HG02642 (cell line): ENCODE results near the gene TUBA3E.
"Not testable (repeated sequence)": the region's sequence is repeated elsewhere in the genome, so short reads cannot be mapped to it uniquely, and the experiment has no call there.

Source experiments
- ATAC-seq: cut with Tn5 transposase; IDR thresholded peaks from one replicate; pipeline ENCODE4 v1.9.1; 2021; ENCODE audit warnings: mild to moderate bottlenecking; ENCODE audit not compliant: unreplicated experiment, poor library complexity

Gene TUBA3E

DNA sequence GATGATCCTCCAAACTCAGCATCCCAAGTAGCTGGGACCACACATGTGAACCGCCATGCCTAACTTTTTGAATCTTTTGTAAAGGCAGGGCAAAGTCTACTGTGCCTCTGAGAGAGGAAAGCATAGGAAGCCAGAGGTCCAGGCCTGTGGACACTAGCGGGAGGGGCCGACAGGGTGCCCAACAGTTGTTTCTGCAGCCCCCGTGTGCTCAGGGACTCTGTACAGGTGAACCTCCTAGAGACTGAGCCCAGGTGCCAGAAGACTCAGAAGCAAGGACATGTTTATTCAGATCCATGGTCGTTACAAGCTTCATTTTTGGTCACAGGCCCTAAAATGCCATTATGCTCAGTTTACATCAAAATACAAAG is 47.1 kb downstream of the TUBA3E start:
- ATAC-seq, result not testable (repeated sequence)

DNA sequence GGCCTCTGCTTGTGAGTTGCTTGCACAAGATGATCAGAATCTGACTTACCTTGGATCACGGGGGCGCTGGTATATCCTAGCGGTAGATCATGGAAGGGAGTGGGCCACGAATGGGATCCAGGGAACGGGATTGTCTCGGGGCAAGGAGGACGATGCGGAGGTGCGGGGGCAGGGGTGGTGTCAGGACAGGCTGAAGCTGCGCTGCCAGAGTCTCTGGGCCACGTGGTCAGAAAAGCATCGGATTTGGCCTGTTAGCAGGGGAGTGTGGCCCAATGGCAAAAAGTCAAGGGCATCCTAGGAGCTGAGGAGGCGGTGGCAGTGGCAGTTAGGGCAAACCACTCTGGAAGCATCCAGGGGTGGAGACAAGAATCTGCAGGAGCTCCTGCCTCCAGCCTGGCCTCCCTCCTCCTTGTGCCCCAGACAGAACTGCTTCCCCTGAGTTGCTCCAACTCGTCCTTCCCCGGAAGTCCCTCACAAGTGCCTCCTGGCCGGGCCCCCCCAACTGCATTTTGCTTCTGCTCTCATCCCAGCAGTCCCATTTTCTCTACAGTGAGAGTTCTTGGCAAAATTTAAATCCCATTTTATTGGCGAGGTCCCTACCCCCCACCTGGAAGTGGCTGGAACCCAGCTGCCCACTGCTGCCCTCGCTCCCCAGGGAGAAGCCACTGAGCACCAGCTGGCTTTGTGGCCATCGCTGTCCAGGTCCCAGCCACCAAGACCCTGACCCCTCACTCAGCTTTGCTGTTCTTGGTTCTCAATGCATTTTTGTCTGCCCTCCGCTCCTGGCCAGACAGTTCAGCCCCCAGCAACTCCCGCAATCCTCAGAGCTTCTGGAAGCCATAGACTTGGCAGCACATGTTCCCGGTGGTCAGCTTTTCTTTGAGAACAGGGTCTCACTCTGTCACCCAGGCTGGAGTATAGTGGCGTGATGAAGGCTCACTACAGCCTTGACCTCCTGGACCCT is 47.8 kb downstream of the TUBA3E start:
- no peak for ATAC-seq

GRCh38 chr2:130148515-130148914 is 49.7 kb downstream of the TUBA3E start:
- ATAC-seq, result not testable (repeated sequence)

GRCh38 chr2:130145006-130145414 is 53.2 kb downstream of the TUBA3E start, which contains the start of gene CCDC74B:
TSS of gene CCDC74B (minus strand) at chr2:130145112. CDS start at chr2:130144996, 116 bp downstream.
- ATAC-seq, result peak; percentile 94

DNA sequence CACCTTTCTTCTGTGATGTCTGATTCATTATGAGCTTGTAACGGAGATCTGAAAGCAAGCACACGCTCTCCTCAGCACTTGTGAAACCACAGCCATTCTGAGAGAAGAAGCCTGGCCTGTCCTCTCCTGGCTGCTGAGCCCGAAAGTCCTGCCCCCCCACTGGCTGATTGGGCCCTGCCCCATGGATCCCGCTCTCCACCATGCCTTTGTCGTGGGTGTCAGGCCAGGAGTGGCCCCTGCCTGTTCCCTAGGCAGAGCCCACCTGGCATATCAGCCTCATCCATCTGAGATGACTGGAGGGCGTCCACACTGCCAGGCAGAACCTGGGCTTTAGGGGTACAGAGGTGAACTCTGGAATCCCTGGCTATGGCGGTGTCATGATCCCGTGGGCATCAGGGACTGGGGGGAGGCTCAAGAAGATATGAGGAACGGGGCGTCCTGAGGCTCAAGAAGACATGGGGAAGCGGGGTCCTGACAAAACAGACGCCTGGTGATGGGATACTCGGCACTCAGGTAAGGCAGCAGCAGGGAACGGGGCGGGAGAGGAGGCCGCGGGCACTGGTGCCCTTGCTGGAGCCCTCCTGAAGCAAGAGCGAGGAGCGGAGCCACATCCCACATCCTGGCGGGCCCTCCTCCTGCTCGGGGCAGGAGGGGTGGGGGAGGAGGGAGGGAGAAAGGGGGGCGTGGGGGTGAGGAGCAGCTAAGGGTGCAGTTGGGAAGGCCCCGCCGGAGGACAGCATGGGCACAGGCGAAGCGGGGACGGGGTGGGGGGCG is 54.8 kb downstream of the TUBA3E start:
- not testable (repeated sequence) for ATAC-seq

- not testable (repeated sequence) for ATAC-seq
These were observed 55.6 kb downstream of the TUBA3E start for GRCh38 chr2:130142396-130143265.
